K562 (cell line): Measurements from ENCODE around the gene NT5DC4. TPM values are rescaled to one million over a fixed set of nuclear protein-coding genes. Genes with fewer than 3 reads are reported as not detected.

Experiments used
- CBFB ChIP-seq: sonication (generic); formaldehyde crosslinking; IDR thresholded peaks from 2 replicates; pipeline ENCODE4 v1.4.0; 2020; ENCODE audit warnings: mild to moderate bottlenecking, missing genetic modification reagents
- ESRRA ChIP-seq: fragments of 450-650 bp; IDR thresholded peaks from 2 replicates; pipeline ENCODE4 v1.6.1; 2014; ENCODE audit warnings: low read depth, mild to moderate bottlenecking, moderate library complexity, borderline replicate concordance
- ETV5 ChIP-seq: sonication (generic); formaldehyde crosslinking; IDR thresholded peaks from 2 replicates; pipeline ENCODE4 v1.4.0; 2020; ENCODE audit warnings: low read depth, mild to moderate bottlenecking, missing genetic modification reagents
- RFX1 ChIP-seq: fragments of 450-650 bp; IDR thresholded peaks from 2 replicates; pipeline ENCODE4 v1.6.1; 2016; ENCODE audit warnings: mild to moderate bottlenecking, moderate library complexity
- ZNF449 ChIP-seq: fragments of 250-450 bp; sonication (Bioruptor Pico); IDR thresholded peaks from 2 replicates; pipeline ENCODE4 v1.8.0; 2022; ENCODE audit warnings: moderate library complexity, mild to moderate bottlenecking, inconsistent platforms
- polyA plus RNA-seq, 8 experiments: library from polyadenylated mRNA; depleted of rRNA in 4 of 8; stranded (reverse) in 5 of 8; unstranded in 3 of 8; fragments of >200 nt; fragmentation: Nextera tagmentation in 2 of 8; fragmentation: Illumina TruSeq in 1 of 8; extraction: Ambion mirVana in 2 of 8; extraction: Trizol in 1 of 8; gene quantifications; 2 replicates each; pipeline versions ENCODE4 v1.2.1 to v1.2.3, GENCODE V29; 2011 to 2014; ENCODE audit warnings: inconsistent platforms in 1 of 8, missing spikeins in 1 of 8
- total RNA-seq, 7 experiments: library from RNA; depleted of rRNA in 6 of 7; stranded (reverse); fragments of >200 nt in 6 of 7; fragmentation: Illumina TruSeq in 2 of 7; extraction: Trizol in 2 of 7; gene quantifications; 2 replicates each; pipeline versions ENCODE4 v1.2.1 to v1.2.3, GENCODE V29; 2011 to 2021; ENCODE audit warnings: low replicate concordance in 1 of 7
- TF ChIP-seq, protein P1 (sequence below), 3 experiments: fragments of 200-800 bp in 1 of 3; fragments of 250-450 bp in 1 of 3; fragments of 450-650 bp in 1 of 3; sonication (Bioruptor Pico) in 1 of 3; sonication (Bioruptor generic) in 1 of 3; formaldehyde crosslinking in 1 of 3; IDR thresholded peaks; 2 replicates each; pipeline versions ENCODE4 v1.6.1 to v1.8.0; 2016 to 2022; ENCODE audit warnings: mild to moderate bottlenecking in 2 of 3, missing genetic modification characterization in 2 of 3, missing compliant biosample characterization in 1 of 3, moderate library complexity in 1 of 3

NT5DC4 gene
- total and polyA plus RNA-seq, 9 of the 15 experiments (the other 6 are each of a cell fraction or from before 2014, with no cell fraction given), result 0.44 to 6.9 (median 2.5) TPM

- TF ChIP-seq, protein P1, sequence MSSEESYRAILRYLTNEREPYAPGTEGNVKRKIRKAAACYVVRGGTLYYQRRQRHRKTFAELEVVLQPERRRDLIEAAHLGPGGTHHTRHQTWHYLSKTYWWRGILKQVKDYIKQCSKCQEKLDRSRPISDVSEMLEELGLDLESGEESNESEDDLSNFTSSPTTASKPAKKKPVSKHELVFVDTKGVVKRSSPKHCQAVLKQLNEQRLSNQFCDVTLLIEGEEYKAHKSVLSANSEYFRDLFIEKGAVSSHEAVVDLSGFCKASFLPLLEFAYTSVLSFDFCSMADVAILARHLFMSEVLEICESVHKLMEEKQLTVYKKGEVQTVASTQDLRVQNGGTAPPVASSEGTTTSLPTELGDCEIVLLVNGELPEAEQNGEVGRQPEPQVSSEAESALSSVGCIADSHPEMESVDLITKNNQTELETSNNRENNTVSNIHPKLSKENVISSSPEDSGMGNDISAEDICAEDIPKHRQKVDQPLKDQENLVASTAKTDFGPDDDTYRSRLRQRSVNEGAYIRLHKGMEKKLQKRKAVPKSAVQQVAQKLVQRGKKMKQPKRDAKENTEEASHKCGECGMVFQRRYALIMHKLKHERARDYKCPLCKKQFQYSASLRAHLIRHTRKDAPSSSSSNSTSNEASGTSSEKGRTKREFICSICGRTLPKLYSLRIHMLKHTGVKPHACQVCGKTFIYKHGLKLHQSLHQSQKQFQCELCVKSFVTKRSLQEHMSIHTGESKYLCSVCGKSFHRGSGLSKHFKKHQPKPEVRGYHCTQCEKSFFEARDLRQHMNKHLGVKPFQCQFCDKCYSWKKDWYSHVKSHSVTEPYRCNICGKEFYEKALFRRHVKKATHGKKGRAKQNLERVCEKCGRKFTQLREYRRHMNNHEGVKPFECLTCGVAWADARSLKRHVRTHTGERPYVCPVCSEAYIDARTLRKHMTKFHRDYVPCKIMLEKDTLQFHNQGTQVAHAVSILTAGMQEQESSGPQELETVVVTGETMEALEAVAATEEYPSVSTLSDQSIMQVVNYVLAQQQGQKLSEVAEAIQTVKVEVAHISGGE (CRISPR knock-in tag; IDR thresholded peaks at IDR 0.05), result no peak
- no peak for TF ChIP-seq ETV5
- TF ChIP-seq CBFB (CRISPR knock-in tag), result no peak
- no peak for TF ChIP-seq ESRRA
- no peak for TF ChIP-seq RFX1
- no peak for TF ChIP-seq ZNF449 (CRISPR knock-in tag)
Measured at GRCh38 chr2:112679484-112679883, 41.3 kb upstream of the NT5DC4 start (continued).
